RWPE2 (cell line): ENCODE results near the gene ZBTB25.

Experiments used
- ATAC-seq: fragments of 200-7000 bp; cut with Tn5 transposase; 3 replicates; pipeline ENCODE4 v1.9.1; 2021; ENCODE audit warnings: low read depth
- DNase-seq: peaks from one replicate; pipeline ENCODE4 v3.0.0-alpha.2; 2020; ENCODE audit warnings: low spot score
- H3K27ac ChIP-seq: fragments of 450-650 bp; 2 replicates; pipeline ENCODE4 v1.5.1; 2017; ENCODE audit warnings: mild to moderate bottlenecking; ENCODE audit not compliant: poor library complexity, severe bottlenecking
- H3K27me3 ChIP-seq: fragments of 250-450 bp; sonication (Bioruptor Pico); 2 replicates; pipeline ENCODE4 v1.5.1; 2021; ENCODE audit warnings: mild to moderate bottlenecking, moderate library complexity; ENCODE audit not compliant: insufficient read depth, poor library complexity, severe bottlenecking
- H3K36me3 ChIP-seq: fragments of 250-450 bp; sonication (Bioruptor Pico); 2 replicates; pipeline ENCODE4 v1.5.1; 2020; ENCODE audit warnings: low read depth, mild to moderate bottlenecking, moderate library complexity
- H3K4me1 ChIP-seq: fragments of 250-450 bp; sonication (Bioruptor Pico); 2 replicates; pipeline ENCODE4 v1.5.1; 2021; ENCODE audit warnings: mild to moderate bottlenecking, moderate library complexity; ENCODE audit not compliant: insufficient read depth, poor library complexity, severe bottlenecking
- H3K4me3 ChIP-seq: fragments of 250-450 bp; sonication (Bioruptor Pico); 2 replicates; pipeline ENCODE4 v1.5.1; 2021; ENCODE audit warnings: mild to moderate bottlenecking, moderate library complexity; ENCODE audit not compliant: severe bottlenecking
- H3K9me3 ChIP-seq: fragments of 250-450 bp; sonication (Bioruptor Pico); 2 replicates; pipeline ENCODE4 v1.5.1; 2021; ENCODE audit warnings: mild to moderate bottlenecking, moderate library complexity; ENCODE audit not compliant: severe bottlenecking
- CTCF ChIP-seq: fragments of 450-650 bp; IDR thresholded peaks from one replicate; pipeline ENCODE4 v1.5.1; 2017; ENCODE audit warnings: mild to moderate bottlenecking, moderate library complexity; ENCODE audit not compliant: poor library complexity, severe bottlenecking

Gene ZBTB25

GRCh38 chr14:64405295-64405694, 98.3 kb downstream of the ZBTB25 start:
- H3K4me3 ChIP-seq = no peak overlapping the region
- TF ChIP-seq CTCF = no peak
- DNase-seq = no peak
- no peaks in the 10 kb centered on the region for H3K27me3 ChIP-seq
- H3K4me1 ChIP-seq = no peaks in the 10 kb centered on the region
- H3K36me3 ChIP-seq = peaks cover 77% of the 10 kb centered on the region
- no peak for ATAC-seq
- H3K27ac ChIP-seq = no peak overlapping the region
- H3K9me3 ChIP-seq = no peaks in the 10 kb centered on the region

- no peak for TF ChIP-seq CTCF
Observed at GRCh38 chr14:64401949-64402348, 101.7 kb downstream of the ZBTB25 start.

GRCh38 chr14:64400829-64401459, 102.7 kb downstream of the ZBTB25 start:
- no peak for DNase-seq

More at GRCh38 chr14:64401949-64402348, 101.7 kb downstream of the ZBTB25 start:
- Histone ChIP-seq H3K4me3 (no peak overlapping the region), H3K36me3 (peaks cover 69% of the 10 kb centered on the region), H3K9me3 (no peaks in the 10 kb centered on the region), H3K27ac (no peak overlapping the region), H3K27me3 (no peaks in the 10 kb centered on the region), H3K4me1 (no peaks in the 10 kb centered on the region)
- DNase-seq (no peak), ATAC-seq (no peak)

More at GRCh38 chr14:64400829-64401459, 102.7 kb downstream of the ZBTB25 start:
- Histone ChIP-seq H3K4me3 (no peak overlapping the region), H3K36me3 (peaks cover 59% of the 10 kb centered on the region), H3K4me1 (no peaks in the 10 kb centered on the region), H3K27me3 (no peaks in the 10 kb centered on the region), H3K27ac (no peak overlapping the region), H3K9me3 (no peaks in the 10 kb centered on the region)
- no peak for TF ChIP-seq CTCF
- ATAC-seq = no peak
